ENCODE measurements around the gene TMEM179.

GRCh38 chr14:104611881-104612280 is 7.3 kb upstream of the TMEM179 start:
- TF ChIP-seq CTCF (IDR thresholded peaks at IDR 0.05) (no peak), POLR2A (IDR thresholded peaks at IDR 0.05) (no peak)
